Endodermal cell (in vitro differentiated cells): Measurements from ENCODE around the gene ASS1. TPM values are rescaled to one million over a fixed set of nuclear protein-coding genes. Genes with fewer than 3 reads are reported as not detected.
A peak's percentile ranks its signal among the peaks of the same experiment; 100 is the strongest.

Experiments used
- DNase-seq: peaks from one replicate; pipeline ENCODE4 v3.0.0-alpha.2; 2017
- H3K27ac ChIP-seq: 2 replicates; pipeline ENCODE4 v1.5.1; 2013; ENCODE audit warnings: mild to moderate bottlenecking, low read depth, low read length, moderate library complexity
- H3K27me3 ChIP-seq: 2 replicates; pipeline ENCODE4 v1.6.1; 2013; ENCODE audit warnings: mild to moderate bottlenecking, low read length, moderate library complexity; ENCODE audit not compliant: insufficient read depth, control insufficient read depth, poor library complexity, severe bottlenecking
- H3K36me3 ChIP-seq: 2 replicates; pipeline ENCODE4 v1.7.0; 2013; ENCODE audit warnings: mild to moderate bottlenecking, low read length, moderate library complexity; ENCODE audit not compliant: control insufficient read depth, insufficient read depth
- H3K4me1 ChIP-seq: one replicate; pipeline ENCODE4 v1.7.0; 2013; ENCODE audit warnings: low read length; ENCODE audit not compliant: control insufficient read depth, insufficient read depth
- H3K4me3 ChIP-seq: 2 replicates; pipeline ENCODE4 v1.5.1; 2013; ENCODE audit warnings: mild to moderate bottlenecking, low read length, moderate library complexity
- H3K9ac ChIP-seq: 2 replicates; pipeline ENCODE4 v1.6.1; 2013; ENCODE audit warnings: mild to moderate bottlenecking, low read length, moderate library complexity; ENCODE audit not compliant: poor library complexity, severe bottlenecking; ENCODE audit errors: extremely low read depth
- H3K9me3 ChIP-seq: 2 replicates; pipeline ENCODE4 v1.6.1; 2013; ENCODE audit warnings: mild to moderate bottlenecking, low read length, moderate library complexity; ENCODE audit not compliant: control insufficient read depth
- H3K27ac Mint-ChIP-seq: 2 replicates; pipeline ENCODE4 v1.8.0; 2020; ENCODE audit warnings: mixed read lengths
- H3K27me3 Mint-ChIP-seq: 2 replicates; pipeline ENCODE4 v1.8.0; 2021; ENCODE audit warnings: mild to moderate bottlenecking, mixed read lengths; ENCODE audit not compliant: insufficient read depth
- H3K36me3 Mint-ChIP-seq: 2 replicates; pipeline ENCODE4 v1.8.0; 2020; ENCODE audit warnings: low read depth, mixed read lengths
- H3K4me1 Mint-ChIP-seq: 2 replicates; pipeline ENCODE4 v1.8.0; 2020; ENCODE audit warnings: mixed read lengths
- H3K4me3 Mint-ChIP-seq: 2 replicates; pipeline ENCODE4 v1.8.0; 2020; ENCODE audit warnings: mild to moderate bottlenecking, moderate library complexity, mixed read lengths
- H3K9me3 Mint-ChIP-seq: 2 replicates; pipeline ENCODE4 v1.8.0; 2020; ENCODE audit warnings: mild to moderate bottlenecking, mixed read lengths
- CTCF ChIP-seq: fragments of 200-600 bp; sonication (generic); conservative IDR thresholded peaks from 2 replicates; pipeline ENCODE4 v1.5.0; 2021; ENCODE audit warnings: antibody characterized with exemption, mild to moderate bottlenecking
- WGBS, 2 experiments: methylation state at CpG; one replicate each; pipeline versions ENCODE4 v1.1.5 to v1.1.7; 2013; ENCODE audit warnings: missing lambda C conversion rate in 2 of 2, mixed read lengths in 1 of 2; ENCODE audit not compliant: insufficient coverage in 1 of 2, insufficient read length in 1 of 2; 5-methylcytosine and 5-hydroxymethylcytosine counted together
- total RNA-seq, 2 donors: library from RNA; stranded (reverse); fragmentation: NEBNext Ultra II Directional in 1 of 2; extraction: Animal tissue kit (Norgen Biotek cat#: 25700) in 1 of 2; gene quantifications; 2 replicates in 1 of 2; 3 replicates in 1 of 2; pipeline ENCODE4 v1.2.1, GENCODE V29; 2021

Gene ASS1
- total RNA-seq, 2 donors from 2014 or later: 30.9 to 57.2 TPM

GRCh38 chr9:130437011-130437789, 7.6 kb upstream of the ASS1 start:
- WGBS, 2 experiments: 87 to 88% methylated on average over 11 to 15 of the region's 15 CpGs
- DNase-seq: no peak
- H3K36me3 Mint-ChIP-seq: no peaks in the 10 kb centered on the region

DNA sequence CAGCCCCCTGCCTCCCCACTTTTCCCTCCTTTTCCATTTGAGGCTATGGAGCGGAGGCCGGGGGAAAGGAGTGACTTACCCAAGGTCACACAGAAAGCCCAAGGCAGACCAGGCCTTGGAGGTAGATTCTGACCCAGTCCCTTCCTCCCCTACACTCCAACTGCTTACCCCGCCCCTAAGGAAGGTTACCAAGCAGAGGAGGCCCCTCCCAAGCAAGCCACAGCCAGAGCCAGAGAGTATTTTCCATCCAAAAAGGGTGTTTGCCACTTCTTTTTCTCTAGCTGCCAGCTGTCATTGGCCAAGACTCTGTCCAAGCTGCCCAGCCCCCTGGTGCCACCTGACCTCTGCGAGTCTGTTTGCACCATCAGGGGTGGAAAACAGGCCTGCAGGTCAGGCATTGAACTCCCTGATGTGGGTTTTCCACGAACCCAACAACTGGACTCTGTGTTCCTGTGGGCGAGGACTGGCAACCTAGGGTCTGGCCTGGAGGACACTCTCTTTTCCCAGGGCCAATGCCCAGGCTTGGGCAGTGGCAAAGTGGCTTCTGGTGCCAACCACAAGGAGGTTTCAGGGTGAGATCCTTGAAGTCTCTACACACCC, 6.3 kb upstream of the ASS1 start:
- no peak overlapping the region for H3K27ac ChIP-seq
- Mint-ChIP-seq H3K27ac (no peak overlapping the region), H3K4me1 (no peaks in the 10 kb centered on the region), H3K27me3 (peaks cover 32% of the 10 kb centered on the region), H3K36me3 (no peaks in the 10 kb centered on the region), H3K4me3 (no peak overlapping the region), H3K9me3 (peaks cover 21% of the 10 kb centered on the region)
- H3K4me1 ChIP-seq: no peaks in the 10 kb centered on the region
- TF ChIP-seq CTCF: no peak
- H3K36me3 ChIP-seq: no peaks in the 10 kb centered on the region
- no peak overlapping the region for H3K9ac ChIP-seq
- H3K9me3 ChIP-seq: peaks cover 16% of the 10 kb centered on the region
- 78 to 91% methylated on average over 3 to 6 of the region's 6 CpGs for WGBS, 2 experiments
- no peak for DNase-seq
- peaks cover 15% of the 10 kb centered on the region for H3K27me3 ChIP-seq
- H3K4me3 ChIP-seq: no peak overlapping the region

More at GRCh38 chr9:130437011-130437789, 7.6 kb upstream of the ASS1 start:
- no peak overlapping the region for H3K9ac ChIP-seq
- H3K27ac ChIP-seq: no peak overlapping the region
- peaks cover 24% of the 10 kb centered on the region for H3K27me3 ChIP-seq
- Mint-ChIP-seq H3K4me1 (no peaks in the 10 kb centered on the region), H3K4me3 (no peak overlapping the region), H3K27ac (no peak overlapping the region), H3K9me3 (peaks cover 21% of the 10 kb centered on the region), H3K27me3 (peaks cover 39% of the 10 kb centered on the region)
- H3K4me3 ChIP-seq: no peak overlapping the region
- no peaks in the 10 kb centered on the region for H3K4me1 ChIP-seq
- TF ChIP-seq CTCF: no peak
- H3K9me3 ChIP-seq: peaks cover 16% of the 10 kb centered on the region
- no peaks in the 10 kb centered on the region for H3K36me3 ChIP-seq

DNA sequence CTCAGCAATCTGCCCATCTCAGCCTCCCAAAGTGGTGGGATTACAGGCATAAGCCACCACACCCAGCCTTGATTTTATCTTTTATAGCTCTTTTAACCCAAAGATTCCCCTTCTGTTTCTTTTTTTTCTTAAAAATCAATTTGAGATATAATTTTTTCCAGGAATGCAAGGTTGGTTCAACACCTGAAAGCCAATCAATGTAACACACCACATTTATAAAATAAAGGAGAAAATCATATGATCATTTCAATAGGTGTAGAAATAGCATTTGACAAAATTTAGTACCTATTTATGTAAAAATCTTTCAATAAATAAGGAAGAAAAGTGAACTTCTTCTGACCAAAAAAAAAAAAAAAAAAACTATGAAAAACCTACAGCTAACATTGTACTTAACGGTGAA, 3.7 kb upstream of the ASS1 start:
- Histone ChIP-seq H3K27ac (no peak overlapping the region), H3K27me3 (peaks cover 21% of the 10 kb centered on the region), H3K9ac (no peak overlapping the region), H3K4me1 (peaks cover 8% of the 10 kb centered on the region), H3K36me3 (no peaks in the 10 kb centered on the region), H3K4me3 (peak overlapping the region; percentile 53), H3K9me3 (peaks cover 16% of the 10 kb centered on the region)
- Mint-ChIP-seq H3K4me1 (peaks cover 5% of the 10 kb centered on the region), H3K36me3 (no peaks in the 10 kb centered on the region), H3K9me3 (peaks cover 21% of the 10 kb centered on the region), H3K4me3 (no peak overlapping the region), H3K27ac (no peak overlapping the region), H3K27me3 (peaks cover 21% of the 10 kb centered on the region)
- 100% methylated on average over 1 of the region's 1 CpG; no CpG with 5 or more reads in 1 of the 2 experiments for WGBS, 2 experiments
- TF ChIP-seq CTCF: no peak
- no peak for DNase-seq
